Right ventricle myocardium inferior (tissue), 1 donor: Measurements from ENCODE around the gene MEIG1. TPM values are rescaled to one million over a fixed set of nuclear protein-coding genes. Genes with fewer than 3 reads are reported as not detected.
"Not testable (repeated sequence)": the region's sequence is repeated elsewhere in the genome, so short reads cannot be mapped to it uniquely, and the experiment has no call there.

Source experiments
- ATAC-seq: fragments of 200-7000 bp; cut with Tn5 transposase; one replicate; pipeline ENCODE4 v1.9.1; 2020; ENCODE audit warnings: mild to moderate bottlenecking, moderate library complexity
- DNase-seq: peaks from one replicate; pipeline ENCODE4 v3.0.0; 2021; ENCODE audit errors: missing footprints
- intact Hi-C: fragments of 100-400 bp; cut with DNase I; formaldehyde crosslinking; loops from one replicate; pipeline ENCODE4 v1.11.0; 2022
- total RNA-seq: library from RNA; stranded (reverse); fragmentation: NEBNext Ultra II Directional; extraction: Animal tissue kit (Norgen Biotek cat#: 25700); gene quantifications from one replicate; pipeline ENCODE4 v1.2.1, GENCODE V29; 2021
- donor health status: DM: no; HTN: yes; CAD: no; lungs with severe emphysema.

Gene MEIG1
- total RNA-seq, 1 donor from 2014 or later, result not detected

GRCh38 chr10:14953424-14954000, 5.7 kb upstream of the MEIG1 start:
- intact Hi-C loops, result loop anchor here (5.0 kb wide), 1 partner anchor 76 kb away; the partner anchor contains the start of gene SUV39H2
- peak; percentile 80 for DNase-seq
- peak; percentile 64 for ATAC-seq

GRCh38 chr10:14954001-14954770, 5.0 kb upstream of the MEIG1 start, which contains the start of gene DCLRE1C:
TSS of gene DCLRE1C (minus strand) at chr10:14954096. CDS start at chr10:14954010, 86 bp downstream.
- peak; percentile 99 for ATAC-seq
- DNase-seq, result peak; percentile 95
- intact Hi-C loops, result loop anchor here (5.0 kb wide), 1 partner anchor 77 kb away; the partner anchor contains the start of gene SUV39H2

GRCh38 chr10:14954934-14955333, 4.3 kb upstream of the MEIG1 start:
- DNase-seq, result no peak
- intact Hi-C loops, result loop anchor here (5.0 kb wide), 2 partner anchors 78 to 142 kb away; partner anchors contain the start of genes RPP38 and SUV39H2
- no peak for ATAC-seq

GRCh38 chr10:14958872-14959220, 342 bp upstream of the MEIG1 start:
- intact Hi-C loops, result loop anchor here (2.0 to 5.0 kb wide), 3 partner anchors 120 to 210 kb away; partner anchors contain the start of genes CDNF, HSPA14, MSANTD7 and NMT2
- ATAC-seq (no peak), DNase-seq (no peak)

- intact Hi-C loops, result no loop called here
- DNase-seq (no peak), ATAC-seq (no peak)
Observed at GRCh38 chr10:14967897-14968296, 8.7 kb downstream of the MEIG1 start.

- intact Hi-C loops, result loop anchor here (2.0 kb wide), 1 partner anchor 473 kb away; no protein-coding TSS in a partner anchor
- DNase-seq (peak; percentile 70), ATAC-seq (no peak)
Observed at GRCh38 chr10:14971867-14972448, 12.8 kb downstream of the MEIG1 start.

GRCh38 chr10:14974153-14974998, 15.2 kb downstream of the MEIG1 start:
- DNase-seq, ATAC-seq, intact Hi-C loops: not testable (repeated sequence)

GRCh38 chr10:14975672-14976273, 16.6 kb downstream of the MEIG1 start:
- no peak for ATAC-seq
- DNase-seq, result no peak
- intact Hi-C loops, result no loop called here

GRCh38 chr10:14982744-14983143, 23.6 kb downstream of the MEIG1 start:
- DNase-seq (no peak), ATAC-seq (no peak)
- intact Hi-C loops, result no loop called here

GRCh38 chr10:14989552-14989951, 30.4 kb downstream of the MEIG1 start:
- intact Hi-C loops, DNase-seq, ATAC-seq: not testable (repeated sequence)

- intact Hi-C loops, ATAC-seq, DNase-seq: not testable (repeated sequence)
Observed at GRCh38 chr10:14991035-14991749, 32.0 kb downstream of the MEIG1 start.

GRCh38 chr10:14992336-14992735, 33.1 kb downstream of the MEIG1 start:
- intact Hi-C loops, DNase-seq, ATAC-seq: not testable (repeated sequence)

- DNase-seq, ATAC-seq, intact Hi-C loops: not testable (repeated sequence)
Observed at GRCh38 chr10:14993500-14994455, 34.6 kb downstream of the MEIG1 start.

GRCh38 chr10:14995964-14996565, 36.9 kb downstream of the MEIG1 start:
- no peak for DNase-seq
- intact Hi-C loops, result no loop called here

GRCh38 chr10:15013530-15013929, 54.3 kb downstream of the MEIG1 start:
- intact Hi-C loops, DNase-seq, ATAC-seq: not testable (repeated sequence)

More at GRCh38 chr10:14995964-14996565, 36.9 kb downstream of the MEIG1 start:
- no peak for ATAC-seq

GRCh38 chr10:15015451-15015850, 56.3 kb downstream of the MEIG1 start:
- intact Hi-C loops, result no loop called here
- ATAC-seq (no peak), DNase-seq (no peak)
